ENCODE measurements around the gene UBE2G1.

The UBE2G1 gene

GRCh38 chr17:4340914-4341615, 25.4 kb downstream of the UBE2G1 start:
- DNase-seq (ENCODE audit: low read depth in 2 of 3, low spot score in 1 of 3), result no peak

DNA sequence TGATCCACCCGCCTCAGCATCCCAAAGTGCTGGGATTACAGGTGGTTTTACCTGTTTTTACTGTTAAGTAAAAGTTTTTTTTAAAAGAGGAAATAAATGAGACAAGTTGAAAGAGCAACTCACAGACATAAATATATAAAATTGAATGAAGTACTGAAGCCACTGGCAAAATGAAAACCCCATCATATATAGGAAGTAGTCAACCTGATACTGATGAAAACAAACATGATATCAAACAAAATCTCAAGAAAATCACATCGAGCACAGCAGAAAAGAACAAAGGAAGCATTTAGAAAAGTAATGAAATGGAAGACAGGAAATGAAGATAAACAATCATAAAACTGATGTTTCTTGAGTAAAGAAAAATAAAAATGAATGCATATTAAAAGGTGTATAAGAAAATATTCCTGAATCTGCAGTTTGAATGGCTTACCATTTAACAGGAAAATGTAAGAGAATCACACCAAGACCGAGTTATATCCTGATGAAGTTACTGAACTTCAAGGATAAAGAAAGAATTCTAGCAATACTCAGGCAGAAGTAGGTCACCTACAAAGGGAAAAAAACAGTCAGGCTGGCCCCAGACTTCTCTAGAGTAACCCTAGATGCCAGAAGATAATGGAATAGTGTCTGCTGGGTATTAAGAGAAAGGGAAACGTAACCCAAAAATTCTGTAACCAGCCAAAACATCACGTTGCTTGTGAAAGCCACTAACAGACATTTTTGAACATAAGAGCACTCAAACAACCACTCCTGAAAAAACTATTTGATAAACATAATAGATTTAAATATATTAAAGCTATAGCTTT, 31.5 kb downstream of the UBE2G1 start:
- no peak for DNase-seq (ENCODE audit: low read depth in 2 of 3, low spot score in 1 of 3)

GRCh38 chr17:4334332-4334731, 32.1 kb downstream of the UBE2G1 start:
- no peak for DNase-seq (ENCODE audit: low read depth in 2 of 3, low spot score in 1 of 3)

DNA sequence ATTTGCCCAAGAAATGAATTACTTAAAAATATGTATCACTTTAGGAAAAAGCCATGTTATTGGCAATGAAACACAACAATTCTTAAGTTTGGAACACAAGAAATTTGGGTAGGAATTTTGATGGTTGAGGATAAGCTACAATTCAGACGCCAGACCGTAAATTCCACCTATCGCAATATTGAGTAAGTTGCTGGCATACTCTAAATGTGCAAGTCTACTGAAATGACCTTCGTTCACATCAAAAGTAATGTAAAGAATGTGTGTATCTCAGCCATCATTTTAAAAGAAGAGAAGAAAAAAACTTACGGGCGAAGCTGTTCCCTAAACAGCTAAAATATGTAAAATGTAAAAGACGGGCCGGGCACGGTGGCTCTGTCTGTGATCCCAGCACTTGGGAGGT, 33.4 kb downstream of the UBE2G1 start:
- DNase-seq (ENCODE audit: low read depth in 2 of 3, low spot score in 1 of 3), result no peak

DNA sequence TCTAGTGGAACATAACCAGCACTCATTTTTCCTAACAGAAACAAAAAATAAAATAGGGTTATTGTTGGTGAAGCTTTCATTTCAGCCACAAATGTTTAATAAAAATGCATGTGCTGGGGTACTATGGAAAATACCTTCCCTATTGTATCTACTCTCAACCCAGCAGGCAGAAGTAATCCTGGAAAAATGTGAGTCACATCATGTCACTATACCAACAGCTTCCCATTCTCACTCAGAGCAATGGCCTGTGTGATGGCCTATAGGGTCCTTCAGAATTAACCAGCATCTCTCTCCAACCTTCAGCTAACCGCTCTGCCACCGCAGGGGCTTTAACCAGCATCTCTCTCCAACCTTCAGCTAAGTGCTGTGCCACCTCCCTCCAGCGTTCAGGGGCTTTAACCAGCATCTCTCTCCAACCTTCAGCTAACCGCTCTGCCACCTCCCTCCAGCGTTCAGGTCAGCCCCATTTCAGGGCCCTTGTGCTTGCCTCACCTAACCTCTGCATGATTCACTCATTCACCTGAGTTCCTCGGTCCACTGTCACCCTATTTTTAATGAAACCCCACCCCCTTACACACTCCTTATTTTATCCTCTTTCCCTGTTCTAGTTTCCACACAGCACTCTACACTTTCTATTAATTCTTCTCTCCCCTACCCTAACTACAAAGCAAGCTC, 34.0 kb downstream of the UBE2G1 start:
- DNase-seq (ENCODE audit: low read depth in 2 of 3, low spot score in 1 of 3), result no peak

DNA sequence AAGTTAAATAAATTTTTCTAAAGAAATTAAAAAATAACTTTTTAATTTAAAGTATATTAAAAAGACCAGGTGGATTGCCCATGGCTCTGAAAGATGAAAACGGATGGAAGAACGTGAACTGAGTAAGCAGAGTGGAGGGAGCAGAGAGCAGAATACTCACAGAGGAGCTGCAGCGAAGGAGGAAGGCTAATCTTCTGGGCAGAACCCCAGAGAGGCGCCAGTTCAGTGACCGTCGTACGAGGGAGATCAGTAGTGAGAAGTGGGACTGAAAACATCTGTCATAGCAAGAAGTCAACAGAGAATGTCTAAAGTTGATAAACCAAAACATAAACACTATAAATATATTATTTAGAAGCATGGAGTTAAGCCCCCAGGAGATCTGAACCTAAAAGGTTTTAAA, 34.9 kb downstream of the UBE2G1 start:
- DNase-seq (ENCODE audit: low read depth in 2 of 3, low spot score in 1 of 3), result no peak

DNA sequence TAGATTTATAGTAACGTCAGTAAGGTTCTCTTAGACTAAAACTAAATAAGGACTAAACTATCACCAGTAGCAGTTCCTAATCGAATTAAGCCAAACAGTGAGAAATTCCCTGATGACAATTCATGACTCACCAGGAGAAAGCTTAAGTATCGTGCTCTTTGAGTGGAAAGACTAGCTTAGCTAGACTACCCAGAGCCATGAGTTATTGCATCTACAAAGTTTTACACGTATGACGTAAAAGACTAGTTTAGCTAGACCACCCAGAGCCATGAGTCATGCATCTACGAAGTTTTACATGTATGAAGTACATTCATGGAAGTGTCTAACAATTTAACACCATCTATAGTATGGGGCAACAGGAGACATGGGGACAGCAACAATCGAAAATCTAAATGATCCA, 36.6 kb downstream of the UBE2G1 start:
- DNase-seq (ENCODE audit: low read depth in 2 of 3, low spot score in 1 of 3), result no peak

GRCh38 chr17:4327606-4328005, 38.9 kb downstream of the UBE2G1 start:
- DNase-seq (ENCODE audit: low read depth in 2 of 3, low spot score in 1 of 3), result no peak

DNA sequence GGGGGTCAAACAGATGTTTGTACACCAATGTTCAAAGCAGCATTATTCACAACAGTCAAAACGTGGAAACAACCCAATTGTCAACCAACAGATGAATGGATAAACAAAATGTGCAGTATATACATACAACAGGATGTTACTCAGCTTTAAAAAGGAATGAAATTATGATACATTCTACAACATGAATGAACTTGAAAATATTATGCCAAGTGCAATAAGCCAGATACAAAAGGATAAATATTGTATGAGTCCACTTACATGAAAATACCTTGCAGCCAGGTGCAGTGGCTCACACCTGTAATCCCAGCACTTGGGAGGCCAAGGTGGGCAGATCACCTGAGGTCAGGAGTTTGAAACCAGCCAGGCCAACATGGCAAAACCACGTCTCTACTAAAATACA, 39.9 kb downstream of the UBE2G1 start:
- no peak for DNase-seq (ENCODE audit: low read depth in 2 of 3, low spot score in 1 of 3)

- DNase-seq (ENCODE audit: low read depth in 2 of 3, low spot score in 1 of 3), result no peak
These were observed 40.4 kb downstream of the UBE2G1 start for GRCh38 chr17:4326112-4326511.

DNA sequence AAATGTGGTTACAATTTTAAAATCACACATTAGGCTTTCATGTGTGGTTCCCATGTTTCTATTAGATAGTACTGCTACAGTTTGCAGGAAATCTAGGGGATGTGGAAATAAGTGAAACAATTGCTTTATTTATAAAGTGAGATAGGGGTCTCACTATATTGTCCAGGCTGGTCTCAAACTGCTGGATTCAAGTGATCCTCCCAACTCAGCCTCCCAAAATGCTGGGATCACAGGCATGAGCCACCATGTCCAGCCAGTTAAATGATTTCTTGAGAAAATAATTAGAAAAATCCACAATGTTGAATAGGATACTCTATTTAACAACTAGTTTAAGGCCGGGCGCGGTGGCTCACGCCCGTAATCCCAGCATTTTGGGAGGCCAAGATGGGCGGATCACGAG, 42.0 kb downstream of the UBE2G1 start:
- DNase-seq (ENCODE audit: low read depth in 2 of 3, low spot score in 1 of 3), result no peak

DNA sequence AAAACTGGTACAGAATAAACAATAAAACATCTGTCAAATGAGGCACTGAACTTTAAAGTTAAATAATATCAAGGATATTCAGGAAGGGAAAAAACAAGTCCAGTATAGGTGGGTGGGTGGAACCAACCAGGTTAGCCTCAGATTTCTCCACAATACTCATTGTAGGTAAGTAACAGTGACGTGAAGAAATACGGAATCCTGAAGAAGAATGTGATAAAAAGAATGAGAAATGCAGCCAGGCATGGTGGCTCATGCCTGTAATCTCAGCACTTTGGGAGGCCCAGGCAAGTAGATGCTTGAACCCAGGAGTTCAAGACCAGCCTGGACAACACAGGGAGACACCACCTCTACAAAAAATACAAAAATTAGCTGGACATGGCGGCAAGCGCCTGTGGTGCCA, 47.3 kb downstream of the UBE2G1 start:
- no peak for DNase-seq (ENCODE audit: low read depth in 2 of 3, low spot score in 1 of 3)

- no peak for DNase-seq (ENCODE audit: low read depth in 2 of 3, low spot score in 1 of 3)
These were observed 47.9 kb downstream of the UBE2G1 start for GRCh38 chr17:4318596-4318995.

- no peak for DNase-seq (ENCODE audit: low read depth in 2 of 3, low spot score in 1 of 3)
These were observed 48.3 kb downstream of the UBE2G1 start for GRCh38 chr17:4318186-4318585.

GRCh38 chr17:4317610-4318009, 48.9 kb downstream of the UBE2G1 start:
- DNase-seq (ENCODE audit: low read depth in 2 of 3, low spot score in 1 of 3), result no peak

- no peak for DNase-seq (ENCODE audit: low read depth in 2 of 3, low spot score in 1 of 3)
These were observed 49.8 kb downstream of the UBE2G1 start for GRCh38 chr17:4316648-4317047.

DNA sequence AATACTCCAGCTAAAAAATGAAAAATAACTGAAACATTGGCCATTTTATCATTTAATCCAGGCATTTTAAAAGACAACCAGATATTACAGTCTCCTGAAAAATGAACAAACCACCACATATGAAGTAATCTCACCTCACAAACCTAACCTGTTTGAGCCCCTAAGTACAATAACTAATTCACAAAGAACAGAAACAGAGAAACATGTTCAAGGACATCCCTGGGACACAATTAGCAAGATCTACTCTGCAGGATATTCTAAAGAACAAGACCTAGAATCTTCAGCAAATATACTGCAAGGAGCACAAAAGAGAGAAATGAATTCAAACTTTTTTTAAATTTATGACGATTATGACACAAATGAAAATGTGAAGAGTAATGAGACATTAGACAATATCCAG, 51.9 kb downstream of the UBE2G1 start:
- DNase-seq (ENCODE audit: low read depth in 2 of 3, low spot score in 1 of 3), result no peak

- no peak for DNase-seq (ENCODE audit: low read depth in 2 of 3, low spot score in 1 of 3)
These were observed 52.3 kb downstream of the UBE2G1 start for GRCh38 chr17:4314179-4314578.

- no peak for DNase-seq (ENCODE audit: low read depth in 2 of 3, low spot score in 1 of 3)
These were observed 53.0 kb downstream of the UBE2G1 start for GRCh38 chr17:4313221-4314114.

GRCh38 chr17:4310354-4311060, 56.0 kb downstream of the UBE2G1 start:
- DNase-seq (ENCODE audit: low read depth in 2 of 3, low spot score in 1 of 3), result no peak

DNA sequence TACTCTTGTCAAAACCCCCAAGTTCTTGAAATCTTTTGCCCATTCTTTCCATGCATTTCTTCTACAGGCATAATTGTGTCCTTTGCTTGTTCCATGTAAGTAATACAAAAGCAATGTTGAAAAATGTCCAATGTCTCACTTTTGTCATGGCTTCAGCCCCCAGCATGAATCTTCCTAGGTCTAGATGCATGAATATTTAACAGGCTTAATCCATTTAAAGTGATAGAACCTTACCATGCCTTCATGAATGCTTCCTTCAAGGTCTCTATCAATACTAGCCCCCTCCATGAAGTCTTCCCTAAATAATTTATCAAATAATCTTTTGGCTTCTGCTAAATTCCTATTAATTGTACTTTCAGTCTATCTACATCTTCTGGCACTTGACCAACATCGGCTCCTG, 56.6 kb downstream of the UBE2G1 start:
- no peak for DNase-seq (ENCODE audit: low read depth in 2 of 3, low spot score in 1 of 3)
